Adrenal gland (tissue), 5 donors: ENCODE results near the gene ARF1.

ENCODE experiments used
- POLR2A ChIP-seq, 2 donors: fragments of 450-650 bp; IDR thresholded peaks; one replicate each; pipeline ENCODE4 v1.6.1; 2017; ENCODE audit warnings: antibody characterized with exemption in 2 of 2, mild to moderate bottlenecking in 2 of 2, moderate library complexity in 1 of 2
- TF ChIP-seq, protein P1 (sequence below), 6 experiments: fragments of 450-650 bp in 4 of 6; fragments of 200-600 bp in 2 of 6; sonication (generic) in 1 of 6; IDR thresholded peaks; 1 replicate in 5 of 6; 2 replicates in 1 of 6; pipeline versions ENCODE4 v1.5.1 to v1.8.0; 2016 to 2021; ENCODE audit warnings: antibody characterized with exemption in 6 of 6, mild to moderate bottlenecking in 2 of 6, moderate library complexity in 1 of 6
- donor health status: DM: no; HTN: no; CAD: no.

DNA sequence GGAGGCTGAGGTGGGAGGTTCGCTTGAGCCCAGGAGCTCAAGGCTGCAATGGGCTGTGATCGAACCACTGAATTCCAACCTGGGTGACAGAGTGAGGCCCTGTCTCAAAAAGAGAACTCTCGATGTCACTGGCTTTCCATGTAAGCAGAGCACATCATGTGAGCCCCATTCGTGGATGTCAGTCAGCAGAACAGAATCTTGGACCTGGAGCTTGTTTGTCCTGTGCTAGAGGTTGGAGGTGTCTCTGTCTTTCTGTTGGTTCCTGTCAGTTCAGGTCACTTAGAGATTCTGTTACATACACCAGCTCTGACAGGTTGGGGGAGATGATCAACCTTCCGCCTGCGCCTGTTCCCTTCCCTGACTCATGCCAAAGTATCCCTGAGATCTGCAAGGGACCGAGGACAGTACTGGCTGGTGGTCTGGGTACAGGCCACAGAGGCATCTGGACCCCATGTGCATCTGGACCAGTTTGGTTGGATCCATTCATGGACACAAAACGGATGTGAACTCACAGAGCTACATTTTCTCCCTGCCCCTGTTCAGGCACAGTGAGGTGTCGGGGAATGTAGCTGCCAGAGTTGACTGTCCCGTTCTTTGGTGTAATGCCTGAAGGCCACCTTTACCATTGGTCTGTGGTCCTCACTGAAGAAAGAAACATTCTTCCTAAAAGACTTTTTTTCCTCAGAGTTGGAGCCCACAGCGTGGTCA, 10.0 kb downstream of the ARF1 start:
- TF ChIP-seq, protein P1, sequence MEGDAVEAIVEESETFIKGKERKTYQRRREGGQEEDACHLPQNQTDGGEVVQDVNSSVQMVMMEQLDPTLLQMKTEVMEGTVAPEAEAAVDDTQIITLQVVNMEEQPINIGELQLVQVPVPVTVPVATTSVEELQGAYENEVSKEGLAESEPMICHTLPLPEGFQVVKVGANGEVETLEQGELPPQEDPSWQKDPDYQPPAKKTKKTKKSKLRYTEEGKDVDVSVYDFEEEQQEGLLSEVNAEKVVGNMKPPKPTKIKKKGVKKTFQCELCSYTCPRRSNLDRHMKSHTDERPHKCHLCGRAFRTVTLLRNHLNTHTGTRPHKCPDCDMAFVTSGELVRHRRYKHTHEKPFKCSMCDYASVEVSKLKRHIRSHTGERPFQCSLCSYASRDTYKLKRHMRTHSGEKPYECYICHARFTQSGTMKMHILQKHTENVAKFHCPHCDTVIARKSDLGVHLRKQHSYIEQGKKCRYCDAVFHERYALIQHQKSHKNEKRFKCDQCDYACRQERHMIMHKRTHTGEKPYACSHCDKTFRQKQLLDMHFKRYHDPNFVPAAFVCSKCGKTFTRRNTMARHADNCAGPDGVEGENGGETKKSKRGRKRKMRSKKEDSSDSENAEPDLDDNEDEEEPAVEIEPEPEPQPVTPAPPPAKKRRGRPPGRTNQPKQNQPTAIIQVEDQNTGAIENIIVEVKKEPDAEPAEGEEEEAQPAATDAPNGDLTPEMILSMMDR (IDR thresholded peaks at IDR 0.05), result no peak
- no peak for TF ChIP-seq POLR2A (IDR thresholded peaks at IDR 0.05)
